Caki2 (cell line): ENCODE measurements around the gene EIF1AD. TPM values are rescaled to one million over a fixed set of nuclear protein-coding genes. Genes with fewer than 3 reads are reported as not detected.

ENCODE experiments used
- DNase-seq: peaks from one replicate; pipeline ENCODE4 v3.0.0-alpha.2; 2015; ENCODE audit warnings: low read depth
- in situ Hi-C: cut with HindIII; loops from 2 replicates; pipeline ENCODE4 v1.10.0; 2016; ENCODE audit warnings: low sequenced_read_pairs, low pct_unique_long_range_greater_than_20kb, mixed read lengths
- total RNA-seq: library from RNA; depleted of rRNA; stranded (reverse); fragments of >200 nt; shearing (Covaris generic); gene quantifications from 2 replicates; pipeline ENCODE4 v1.2.3, GENCODE V29; 2014; ENCODE audit warnings: low replicate concordance

The EIF1AD gene
- total RNA-seq, 1 experiment from 2014 or later, result 35.4 TPM

DNA sequence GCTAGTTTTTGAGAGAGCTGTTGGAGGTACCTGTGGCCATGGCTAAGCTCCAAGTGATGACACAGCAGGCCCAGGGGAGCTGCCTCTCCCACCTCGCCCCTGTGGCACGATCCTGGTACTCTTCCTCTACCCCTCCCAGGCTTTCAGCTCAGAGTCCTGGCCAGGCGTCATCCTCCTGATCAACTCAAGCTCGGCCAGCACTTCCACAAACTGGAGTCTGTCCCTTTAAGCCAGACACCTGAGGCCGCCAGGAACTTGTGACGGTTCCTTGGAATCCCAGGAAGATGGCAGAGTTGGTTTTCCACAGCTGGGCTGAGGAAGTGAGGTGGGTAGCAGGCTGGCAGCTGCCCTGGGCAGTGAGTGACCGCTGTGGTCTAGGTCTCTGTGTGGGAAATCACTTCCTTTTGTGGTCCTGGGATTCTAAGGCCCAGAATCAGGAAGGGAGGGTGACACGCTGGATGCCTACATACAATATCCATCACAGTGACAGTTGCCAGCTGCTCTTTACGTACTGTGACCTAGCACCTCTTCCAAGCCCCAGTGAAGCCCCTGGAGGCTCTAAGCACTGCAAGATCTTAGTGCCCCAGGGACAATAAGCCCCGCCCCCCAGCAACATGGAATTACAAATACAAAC lies 6.6 kb upstream of the EIF1AD start:
- no peak for DNase-seq
- in situ Hi-C loops, result no loop called here

DNA sequence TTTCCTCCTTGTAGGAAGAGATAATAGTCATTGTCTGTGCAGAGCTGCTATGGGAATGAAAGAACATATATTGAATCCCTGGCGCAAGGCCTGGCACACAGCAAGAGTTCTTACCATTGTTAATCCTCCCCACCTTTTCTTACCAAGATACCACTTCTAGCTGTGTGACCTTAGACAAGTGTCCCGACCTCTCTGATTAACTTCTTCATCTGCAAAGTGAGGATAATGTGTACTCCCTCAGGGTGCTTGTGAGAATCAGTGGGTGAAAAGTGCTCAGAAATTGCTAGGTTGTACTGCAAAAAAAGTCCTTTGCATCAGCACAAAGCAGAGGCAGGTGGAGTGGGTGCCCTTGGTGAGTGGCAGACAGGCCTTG lies 6.1 kb upstream of the EIF1AD start:
- in situ Hi-C loops, result no loop called here
- no peak for DNase-seq

DNA sequence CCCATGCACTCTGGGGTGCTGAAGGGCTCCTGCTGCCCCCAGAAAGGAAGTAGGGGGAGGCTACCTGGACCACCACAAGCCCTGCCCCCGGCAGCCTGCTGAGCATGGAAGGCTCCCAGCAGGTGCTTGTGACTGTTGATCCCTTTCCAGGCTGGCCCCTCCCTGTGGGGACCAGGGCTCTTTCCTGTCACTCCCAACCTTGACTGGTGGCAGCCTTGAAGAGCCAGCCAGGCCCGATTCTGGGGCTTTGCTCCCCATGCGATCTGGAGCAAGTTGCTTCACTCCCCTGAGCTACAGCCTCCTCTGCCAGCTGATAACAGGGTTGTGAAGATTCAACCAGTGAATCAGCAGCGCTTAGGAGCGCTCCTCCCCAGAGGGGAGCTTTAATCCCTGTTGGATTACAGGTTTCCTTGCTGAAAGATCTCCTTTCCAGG lies 5.3 kb upstream of the EIF1AD start:
- no peak for DNase-seq

DNA sequence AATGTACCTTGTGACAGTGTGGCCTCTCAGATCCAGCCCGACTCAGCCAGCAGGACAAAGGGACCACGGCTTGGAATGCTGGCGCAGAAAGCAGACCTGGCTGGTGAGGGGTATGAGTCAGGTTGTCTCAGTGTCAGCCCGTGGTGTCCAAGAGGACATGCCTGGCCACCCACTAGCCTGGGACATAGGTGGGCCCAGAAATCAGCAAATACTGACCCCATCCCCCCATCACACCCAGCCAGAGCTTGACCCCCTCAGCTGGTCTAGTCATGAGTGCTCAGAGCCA lies 4.9 kb upstream of the EIF1AD start:
- in situ Hi-C loops, result no loop called here
- no peak for DNase-seq

More for the DNA sequence above, 5.3 kb upstream of the EIF1AD start:
- in situ Hi-C loops, result no loop called here

DNA sequence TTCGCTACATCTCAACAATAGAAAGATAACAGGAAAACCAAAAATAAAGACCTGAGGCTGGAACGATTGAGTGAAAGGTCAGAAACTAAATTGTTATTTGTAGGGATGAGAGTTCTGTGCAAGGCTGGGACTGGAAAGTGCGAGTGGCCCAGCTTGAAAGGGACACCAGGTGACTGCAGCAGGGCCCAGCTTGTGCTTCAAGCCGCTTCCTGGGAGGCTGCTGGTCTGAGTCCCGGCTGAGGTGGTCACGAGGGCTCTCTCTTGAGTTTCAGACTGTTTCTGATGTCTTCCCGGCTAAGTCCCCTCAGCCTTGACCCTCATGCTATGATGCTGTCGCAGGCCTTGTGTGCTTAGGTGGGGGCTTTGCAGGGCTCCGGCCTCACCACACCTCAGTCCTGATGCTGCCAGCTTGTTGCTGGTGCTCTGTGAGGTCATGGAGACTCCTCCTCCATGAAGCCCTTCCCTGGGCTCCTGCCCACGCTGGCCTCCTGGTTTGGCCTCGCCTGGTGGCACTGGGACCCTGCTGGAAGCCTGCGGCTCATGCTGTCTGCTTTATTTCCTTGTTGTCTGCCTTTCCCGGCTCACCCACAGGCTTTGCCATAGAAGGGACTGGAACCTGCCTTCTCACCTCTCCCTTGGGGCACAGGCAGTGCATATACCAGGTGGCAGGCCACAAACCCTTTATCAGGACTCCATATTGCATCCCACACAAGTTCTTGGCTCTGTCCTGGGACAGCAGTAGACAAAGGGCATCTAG lies 4.4 kb upstream of the EIF1AD start:
- in situ Hi-C loops, result no loop called here
- no peak for DNase-seq

DNA sequence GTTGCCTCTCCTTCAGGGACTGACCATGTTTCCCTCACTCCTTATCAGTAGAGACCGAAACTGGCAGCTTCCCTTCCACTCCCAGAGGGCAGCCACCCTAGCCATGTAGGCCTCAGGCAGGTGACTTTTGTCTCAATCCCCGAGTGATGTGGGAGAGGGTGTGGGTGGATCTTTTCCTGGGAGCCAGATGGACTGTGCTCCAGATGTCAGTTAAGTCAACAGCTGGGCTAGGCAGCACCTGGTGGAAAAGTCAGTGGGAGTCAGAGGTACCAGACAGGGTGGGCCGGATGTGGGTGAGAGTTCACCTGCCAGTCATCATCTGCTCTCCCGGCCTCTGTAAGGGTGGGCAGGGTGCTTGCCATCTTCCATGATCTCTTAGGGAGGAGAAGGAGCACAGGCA lies 2.2 kb upstream of the EIF1AD start:
- in situ Hi-C loops, result no loop called here
- no peak for DNase-seq

DNA sequence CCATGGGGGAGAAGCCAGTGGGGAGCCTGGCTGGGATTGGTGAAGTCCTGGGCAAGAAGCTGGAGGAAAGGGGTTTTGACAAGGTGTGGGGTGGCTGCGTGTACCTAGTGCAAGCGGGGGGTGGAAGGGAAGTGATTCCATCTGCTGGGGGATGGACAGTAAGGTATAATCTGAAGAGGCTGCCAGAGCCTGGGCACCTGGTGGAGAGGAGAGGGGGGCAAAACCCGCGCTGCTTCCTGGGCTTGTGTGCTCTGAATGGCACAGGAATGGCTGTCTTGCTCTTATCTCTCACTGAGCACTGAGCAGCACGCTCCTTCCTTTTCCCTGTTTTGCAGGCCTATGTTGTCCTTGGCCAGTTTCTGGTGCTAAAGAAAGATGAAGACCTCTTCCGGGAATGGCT lies 1.3 kb upstream of the EIF1AD start:
- in situ Hi-C loops, result no loop called here
- DNase-seq, result no peak

DNA sequence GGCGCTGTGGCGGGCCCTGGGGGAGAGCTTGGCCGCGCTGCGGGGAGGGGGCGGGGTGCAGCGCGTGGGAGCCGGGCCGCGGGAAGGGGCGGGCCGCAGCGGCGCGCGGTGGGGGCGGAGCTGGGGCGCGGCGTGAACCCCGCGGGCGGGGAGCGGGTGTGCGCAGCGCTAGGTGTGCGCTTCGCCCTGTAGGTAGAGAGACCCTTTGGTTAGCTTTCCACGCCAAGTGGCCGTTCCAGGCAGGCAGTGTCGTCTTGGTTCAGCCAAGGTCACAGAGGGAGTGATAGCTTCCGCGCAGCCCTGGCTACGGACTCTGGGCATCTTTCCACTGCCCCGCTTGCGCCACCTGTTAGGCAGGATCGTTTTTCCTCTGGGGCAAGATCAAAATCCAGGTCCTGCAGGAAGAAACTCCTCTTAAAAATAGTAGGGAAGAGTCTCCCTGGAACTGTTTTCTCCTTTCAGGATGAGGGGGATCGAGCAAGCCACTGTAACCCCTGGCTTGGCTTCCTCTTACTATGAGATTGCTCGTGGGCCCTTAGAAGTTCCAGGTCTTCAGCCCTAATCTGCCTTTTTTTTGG lies 780 bp upstream of the EIF1AD start:
- peak; percentile 36 for DNase-seq
- in situ Hi-C loops, result no loop called here

DNA sequence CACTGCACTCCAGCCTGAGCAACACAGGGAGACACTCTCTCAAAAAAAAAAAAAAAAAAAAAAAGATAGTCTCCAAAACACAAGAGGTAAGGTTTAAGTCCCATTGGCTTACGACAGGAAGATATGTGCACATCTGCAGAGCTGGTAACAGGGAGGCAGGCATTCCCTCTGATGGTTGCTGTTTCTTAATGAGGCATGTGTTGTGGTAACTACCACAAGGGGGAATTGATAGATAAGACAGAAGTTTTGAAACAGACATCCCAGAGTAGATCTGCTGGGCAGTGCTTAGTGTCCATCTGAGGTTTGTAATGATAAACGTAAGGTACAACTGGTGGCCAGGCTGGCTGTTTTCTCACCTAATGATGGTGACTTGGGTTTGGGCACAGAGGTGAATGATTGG lies 4.7 kb downstream of the EIF1AD start:
- in situ Hi-C loops, result no loop called here
- no peak for DNase-seq

DNA sequence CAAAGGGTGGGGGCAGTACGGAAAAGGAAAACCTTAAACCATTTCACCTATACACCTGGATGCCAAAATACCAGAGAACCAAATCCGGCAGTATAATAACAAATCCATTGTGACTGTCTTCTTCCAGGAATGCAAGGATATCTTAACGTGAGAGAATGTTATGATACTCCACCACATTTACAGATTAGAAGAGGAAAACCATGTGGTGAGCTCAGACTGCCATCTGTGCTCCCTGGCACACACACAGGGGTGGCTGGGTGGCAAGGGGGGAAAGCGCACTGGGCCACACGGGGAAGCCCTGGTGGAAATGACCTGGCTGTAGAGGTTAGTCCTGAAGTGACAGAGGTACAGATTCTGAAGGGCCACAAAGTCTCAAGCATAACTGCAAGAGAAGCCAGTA lies 9.9 kb downstream of the EIF1AD start:
- in situ Hi-C loops, result no loop called here
- DNase-seq, result no peak

DNA sequence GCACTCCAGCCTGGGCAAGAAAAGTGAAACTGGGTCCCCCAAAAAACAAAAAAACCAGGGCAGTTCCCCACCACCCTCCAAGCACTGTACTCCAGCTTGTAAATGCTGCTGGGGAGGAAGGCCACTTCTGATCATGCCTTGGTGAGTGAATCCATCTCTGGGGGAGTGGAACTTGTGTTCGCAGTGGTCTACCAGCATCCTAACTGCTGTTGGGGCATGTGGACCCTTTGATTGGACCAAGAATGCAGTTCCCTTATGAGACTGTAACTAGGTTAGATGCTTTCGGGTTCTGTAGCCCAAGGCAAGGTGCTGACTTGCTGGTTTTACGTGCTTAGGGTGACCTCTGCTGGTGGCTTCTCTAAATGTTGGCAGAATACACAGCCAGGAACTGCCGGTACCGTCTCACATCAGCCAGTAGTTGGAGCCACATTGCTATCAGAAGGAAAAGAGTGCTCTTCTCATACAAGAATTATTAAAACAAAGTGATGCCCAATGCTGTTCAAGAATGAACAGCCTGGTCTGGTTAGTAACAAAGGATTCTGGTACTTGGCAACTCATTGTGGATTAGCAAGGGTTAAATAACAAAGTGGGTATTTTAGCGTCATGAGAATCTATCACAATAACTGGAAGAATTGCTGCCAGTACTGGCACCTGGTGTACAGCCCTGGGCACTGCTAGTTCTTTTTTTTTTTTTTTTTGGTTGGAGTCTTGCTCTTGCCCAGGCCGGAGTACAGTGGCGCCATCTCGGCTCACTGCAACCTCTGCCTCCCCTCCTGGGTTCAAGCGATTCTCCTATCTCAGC lies 13.0 kb downstream of the EIF1AD start:
- in situ Hi-C loops, result no loop called here

DNA sequence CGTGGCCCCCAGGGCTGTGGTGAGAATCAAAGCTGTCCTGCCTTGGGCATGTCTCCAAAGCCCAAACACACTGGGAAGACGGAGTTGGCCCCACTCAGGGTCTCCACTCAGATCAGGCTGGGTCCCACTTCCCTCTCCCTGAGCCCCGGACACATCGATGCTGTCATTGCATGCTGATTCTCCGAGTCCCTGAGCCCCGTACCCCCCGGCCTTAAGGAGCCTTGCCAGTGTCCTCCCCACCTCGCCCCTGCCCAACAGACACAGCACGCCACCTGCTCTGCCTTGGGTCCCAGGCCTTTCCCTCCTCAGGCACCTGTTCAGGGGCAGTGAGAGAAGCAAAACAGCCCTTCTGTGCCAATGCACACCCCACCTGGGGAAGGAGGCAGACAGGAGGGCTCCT lies 14.6 kb downstream of the EIF1AD start:
- in situ Hi-C loops, result no loop called here
- no peak for DNase-seq

More for the DNA sequence above, 13.0 kb downstream of the EIF1AD start:
- peak; percentile 86 for DNase-seq

DNA sequence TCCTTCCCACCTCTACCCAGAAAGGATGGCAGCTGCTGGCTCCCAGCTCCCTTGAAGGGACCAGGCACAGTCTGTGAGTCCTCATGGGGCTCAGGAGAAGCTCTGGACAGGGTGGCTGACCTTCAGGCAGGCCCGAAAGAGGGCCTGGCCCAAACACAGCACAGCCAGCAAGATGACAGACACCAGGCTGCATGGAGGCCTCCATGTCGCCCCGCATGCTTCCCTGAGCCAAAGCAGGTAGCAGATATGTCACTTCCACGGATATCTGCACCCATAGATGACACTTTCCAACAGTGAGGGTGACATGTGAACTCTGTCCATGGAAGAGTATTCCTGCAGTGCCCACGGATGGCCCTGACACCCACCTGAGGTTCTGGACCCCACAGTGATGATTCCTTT lies 18.4 kb downstream of the EIF1AD start:
- in situ Hi-C loops, result no loop called here

DNA sequence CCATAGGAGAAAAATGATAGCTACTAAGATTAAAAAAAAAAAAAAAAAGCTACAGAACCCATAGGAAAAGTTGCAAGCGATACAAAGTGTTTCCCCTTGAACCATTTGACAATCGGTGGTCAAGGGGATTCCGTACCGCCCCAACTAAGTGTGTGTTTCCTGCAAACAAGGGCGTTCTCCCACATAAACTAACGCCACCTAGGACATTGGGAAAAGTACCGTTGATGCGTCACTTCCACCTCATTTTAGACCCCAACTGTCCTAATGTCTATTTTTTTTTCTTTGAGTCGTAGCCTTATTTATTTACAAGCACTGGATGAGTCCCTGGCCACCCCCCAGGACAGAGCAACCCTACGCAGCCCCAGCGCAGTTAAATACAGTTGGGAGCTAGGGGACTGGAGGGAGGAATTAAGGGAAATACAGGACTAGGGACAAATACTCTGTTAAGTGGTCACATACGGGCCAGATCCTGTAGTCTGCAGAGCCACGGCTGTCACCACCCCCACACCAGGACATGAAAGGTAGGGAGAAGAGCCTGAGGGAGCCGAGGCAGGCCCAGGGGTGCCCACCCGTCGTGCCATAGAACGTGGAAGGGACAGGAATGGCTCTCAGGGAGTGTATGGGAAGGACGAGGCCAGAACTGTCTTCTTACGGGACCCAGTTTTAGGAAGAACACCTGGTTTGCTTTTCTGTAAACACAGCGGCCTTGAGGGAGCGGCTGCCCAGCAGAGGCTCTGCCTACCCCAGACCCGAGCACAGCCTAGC lies 19.0 kb downstream of the EIF1AD start:
- DNase-seq, result no peak
- in situ Hi-C loops, result no loop called here

More for the DNA sequence above, 18.4 kb downstream of the EIF1AD start:
- no peak for DNase-seq

DNA sequence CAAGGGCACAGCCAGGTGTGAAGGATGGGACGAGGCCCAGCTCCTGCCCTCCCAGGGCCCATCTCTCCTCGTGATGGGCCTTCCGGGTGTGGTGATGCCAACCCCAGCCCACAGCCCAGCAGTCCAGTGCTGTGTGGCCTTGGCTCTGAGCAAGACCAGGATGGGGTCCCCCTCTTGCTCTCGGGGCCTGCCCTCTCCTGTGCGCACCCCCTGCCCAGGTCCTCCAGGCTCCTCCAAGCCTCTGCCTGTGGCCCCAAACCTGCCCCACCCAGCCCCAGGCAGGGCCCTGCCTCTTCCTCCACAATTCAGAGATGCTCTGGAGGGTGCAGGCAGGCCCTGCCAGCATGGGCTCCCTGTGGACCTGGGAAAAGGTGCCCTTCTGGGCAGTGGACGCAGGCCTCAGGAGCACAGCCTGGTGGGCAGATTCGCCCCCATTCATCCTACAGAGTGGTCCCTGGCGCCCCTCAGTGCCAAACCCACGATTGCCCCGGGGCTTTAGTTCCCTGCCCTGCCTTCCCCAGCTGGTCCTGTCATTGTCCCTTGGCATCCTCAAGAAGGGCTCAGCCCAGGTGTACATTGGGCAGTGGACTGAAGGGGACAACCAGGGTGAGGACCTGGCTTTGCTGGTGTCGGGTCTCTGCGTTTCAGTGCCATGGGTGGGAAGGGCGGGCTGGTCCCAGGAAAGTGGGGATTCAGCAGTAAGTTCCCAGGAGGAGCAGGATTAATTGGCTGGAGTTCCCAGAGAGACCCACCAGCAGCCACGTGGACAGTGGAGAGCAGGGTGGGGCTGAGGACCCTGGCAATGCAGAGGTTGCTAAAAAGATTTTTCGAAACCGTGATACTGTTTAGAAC lies 19.8 kb downstream of the EIF1AD start:
- in situ Hi-C loops, result no loop called here
- DNase-seq, result no peak

DNA sequence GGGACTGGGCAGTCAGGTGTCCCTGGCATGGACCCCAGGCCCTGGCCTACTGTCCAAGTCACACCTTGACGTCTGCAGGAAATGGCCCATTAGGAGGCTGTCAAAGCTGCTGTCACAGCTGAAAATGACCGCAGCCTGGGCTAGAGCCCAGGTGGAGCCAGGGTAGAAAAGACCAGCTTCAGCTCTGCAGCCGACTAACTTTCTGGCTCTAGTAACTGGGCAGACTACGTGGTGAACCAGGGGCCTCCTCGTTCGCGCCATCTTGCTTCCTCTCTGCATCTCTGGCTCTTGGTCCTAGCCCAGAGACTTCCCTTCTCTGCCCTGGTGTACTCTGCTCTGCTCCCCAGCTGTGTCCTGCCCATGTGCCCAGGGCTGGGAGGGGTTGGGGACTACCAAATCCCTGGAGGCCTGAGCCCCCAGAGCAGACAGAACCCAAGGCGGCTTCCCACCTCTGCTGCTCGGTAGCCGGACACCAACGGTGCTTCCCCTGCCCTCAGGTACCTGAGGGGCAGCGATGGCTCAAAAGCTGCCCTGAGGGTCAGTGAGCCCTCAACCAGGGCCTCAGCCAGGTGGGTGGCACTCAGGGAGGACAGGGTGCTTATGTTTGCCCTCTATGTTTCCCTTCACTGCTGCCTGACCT lies 20.7 kb downstream of the EIF1AD start:
- in situ Hi-C loops, result no loop called here
- DNase-seq, result no peak

DNA sequence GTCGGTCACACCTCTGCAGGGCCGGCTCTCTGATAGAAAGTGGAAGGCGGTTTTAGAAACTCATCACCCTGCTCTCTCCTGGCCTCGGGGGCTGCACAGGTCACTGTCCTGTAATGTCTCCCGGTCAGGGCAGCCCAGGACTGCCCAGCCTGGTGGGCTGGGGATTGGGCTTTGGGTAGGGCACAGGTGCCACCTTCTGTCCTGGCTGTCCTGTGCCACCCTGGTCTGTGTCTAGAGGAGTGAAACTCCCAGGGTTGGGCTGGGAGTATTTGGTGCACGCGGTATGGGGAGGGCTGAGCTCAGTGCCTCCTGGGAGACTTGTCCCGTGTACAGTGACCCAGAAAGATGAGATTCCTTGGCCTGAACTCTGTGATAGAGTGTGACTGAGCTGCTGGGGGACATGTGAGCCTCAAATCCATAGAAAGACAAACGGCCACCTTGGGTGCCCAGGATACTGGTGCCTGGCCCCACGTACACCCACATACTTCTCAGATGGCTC lies 22.6 kb downstream of the EIF1AD start:
- no peak for DNase-seq
- in situ Hi-C loops, result no loop called here
